NCI-H1694 (cell line): ENCODE results near the gene DNAL4.
A peak's percentile ranks its signal among the peaks of the same experiment; 100 is the strongest.

Experiments used
- DNase-seq: peaks from one replicate; lab custom pipeline; 2025; lab: John Stamatoyannopoulos, UW

The DNAL4 gene

GRCh38 chr22:38758276-38758945 is 35.5 kb downstream of the DNAL4 start:
- peak; percentile 65 for DNase-seq

- no peak for DNase-seq
These were observed 36.5 kb downstream of the DNAL4 start for GRCh38 chr22:38757464-38757757.

- DNase-seq = no peak
These were observed 37.1 kb downstream of the DNAL4 start for GRCh38 chr22:38756711-38757463.

- peak; percentile 33 for DNase-seq
These were observed 37.9 kb downstream of the DNAL4 start, which contains the start of gene SUN2 for GRCh38 chr22:38755911-38756532. Gene SUN2 (minus strand): TSS chr22:38755998. CDS start chr22:38752628, 3,370 bp downstream.

- DNase-seq = no peak
These were observed 38.6 kb downstream of the DNAL4 start for GRCh38 chr22:38755155-38755910.

- DNase-seq = no peak
These were observed 39.2 kb downstream of the DNAL4 start for GRCh38 chr22:38754751-38755154.

GRCh38 chr22:38753948-38754750 is 39.8 kb downstream of the DNAL4 start:
- DNase-seq = peak; percentile 42

GRCh38 chr22:38751422-38752346 is 42.3 kb downstream of the DNAL4 start:
- no peak for DNase-seq

- no peak for DNase-seq
These were observed 42.9 kb downstream of the DNAL4 start for GRCh38 chr22:38751066-38751421.

- no peak for DNase-seq
These were observed 43.3 kb downstream of the DNAL4 start for GRCh38 chr22:38750638-38751037.

- DNase-seq = no peak
These were observed 43.8 kb downstream of the DNAL4 start for GRCh38 chr22:38750104-38750503.

- no peak for DNase-seq
These were observed 45.3 kb downstream of the DNAL4 start for GRCh38 chr22:38748487-38749136.

- no peak for DNase-seq
These were observed 48.1 kb downstream of the DNAL4 start for GRCh38 chr22:38745676-38746460.

GRCh38 chr22:38744981-38745380 is 49.0 kb downstream of the DNAL4 start:
- DNase-seq = no peak

- no peak for DNase-seq
These were observed 51.6 kb downstream of the DNAL4 start for GRCh38 chr22:38742176-38742942.

GRCh38 chr22:38741576-38741975 is 52.4 kb downstream of the DNAL4 start:
- DNase-seq = no peak

- DNase-seq = no peak
These were observed 52.8 kb downstream of the DNAL4 start for GRCh38 chr22:38741166-38741565.

GRCh38 chr22:38740754-38741153 is 53.2 kb downstream of the DNAL4 start:
- no peak for DNase-seq
